GM11168 (cell line): ENCODE results near the gene ZNF394.
"Not testable (repeated sequence)": the region's sequence is repeated elsewhere in the genome, so short reads cannot be mapped to it uniquely, and the experiment has no call there.

Experiments
- in situ Hi-C: fragments of 300-500 bp; cut with MboI; formaldehyde crosslinking; loops from one replicate; pipeline ENCODE4 v1.12.0; 2022; ENCODE audit warnings: low sequenced_read_pairs; ENCODE audit not compliant: unreplicated experiment

Gene ZNF394

DNA sequence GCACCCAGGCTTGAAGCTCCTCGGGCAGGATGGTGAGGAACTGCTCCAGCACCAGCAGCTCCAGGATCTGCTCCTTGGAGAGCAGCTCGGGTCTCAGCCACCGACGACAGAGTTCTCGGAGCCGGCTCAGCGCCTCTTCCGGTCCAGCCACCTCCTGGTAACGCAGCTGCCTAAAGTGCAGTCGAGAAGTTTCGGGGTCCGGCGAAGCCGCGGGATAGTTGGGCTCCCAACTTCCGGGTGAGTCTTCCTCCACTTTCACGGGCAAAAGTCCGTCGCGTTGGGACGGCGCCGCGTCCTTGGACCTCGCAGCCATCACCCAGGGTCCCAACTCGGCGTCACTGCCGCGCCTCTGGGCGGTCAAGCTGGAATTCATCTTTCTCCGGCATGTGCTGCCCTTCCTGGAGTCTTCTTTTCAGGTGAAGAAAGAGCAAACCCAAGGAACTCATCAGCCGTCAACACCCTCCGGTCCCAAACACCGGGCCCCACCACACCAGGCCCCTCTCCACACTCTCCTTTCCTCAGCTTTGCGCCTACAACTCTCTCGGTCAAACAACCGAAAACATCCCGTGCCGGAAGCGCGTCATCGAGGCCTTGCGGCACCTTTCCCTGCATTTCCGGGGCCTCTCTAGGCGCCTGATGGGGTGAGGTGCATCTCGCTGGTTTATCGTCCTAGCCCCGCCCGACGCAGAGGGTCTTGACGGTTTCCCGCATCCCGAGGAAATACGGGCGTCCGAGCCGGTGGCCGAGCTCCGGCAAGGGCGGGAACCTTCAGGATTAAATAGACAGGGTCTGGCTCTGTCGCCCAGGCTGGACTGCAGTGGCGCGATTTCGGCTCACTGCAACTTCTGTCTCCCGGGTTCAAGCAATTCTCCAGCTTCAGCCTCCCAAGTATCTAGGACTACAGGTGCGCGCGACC is at the start of gene ZNF394:
TSS of gene ZNF394 (minus strand) at position 561 of the 916 bp plus-strand sequence. CDS start at position 373, 188 bp downstream.
- in situ Hi-C loops, result no loop called here

DNA sequence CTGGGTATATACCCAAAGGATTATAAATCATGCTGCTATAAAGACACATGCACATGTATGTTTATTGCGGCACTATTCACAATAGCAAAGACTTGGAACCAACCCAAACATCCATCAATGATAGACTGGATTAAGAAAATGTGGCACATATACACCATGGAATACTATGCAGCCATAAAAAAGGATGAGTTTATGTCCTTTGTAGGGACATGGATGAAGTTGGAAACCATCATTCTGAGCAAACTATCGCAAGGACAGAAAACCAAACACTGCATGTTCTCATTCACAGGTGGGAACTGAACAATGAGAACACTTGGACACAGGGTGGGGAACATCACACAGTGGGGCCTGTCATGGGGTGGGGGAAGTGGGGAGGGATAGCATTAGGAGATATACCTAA is 49.5 kb upstream of the ZNF394 start:
- in situ Hi-C loops, result not testable (repeated sequence)

DNA sequence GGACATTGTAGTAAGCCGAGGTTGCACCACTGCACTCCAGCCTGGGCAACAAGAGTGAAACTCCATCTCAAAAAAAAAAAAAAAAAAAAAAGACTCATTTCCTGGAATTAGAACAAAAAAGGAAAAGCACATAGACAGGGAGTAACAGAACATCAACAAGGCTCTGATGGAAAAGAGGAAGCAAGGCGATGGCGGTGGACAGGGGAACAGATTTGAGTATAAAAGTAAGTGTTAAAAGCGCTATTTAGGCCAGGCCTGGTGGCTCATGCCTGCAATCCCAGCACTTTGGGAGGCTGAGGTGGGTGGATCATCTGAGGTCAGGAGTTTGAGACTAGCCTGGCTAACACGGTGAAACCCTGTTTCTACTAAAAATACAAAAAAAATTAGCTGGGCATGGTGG is 45.2 kb upstream of the ZNF394 start:
- in situ Hi-C loops, result not testable (repeated sequence)

DNA sequence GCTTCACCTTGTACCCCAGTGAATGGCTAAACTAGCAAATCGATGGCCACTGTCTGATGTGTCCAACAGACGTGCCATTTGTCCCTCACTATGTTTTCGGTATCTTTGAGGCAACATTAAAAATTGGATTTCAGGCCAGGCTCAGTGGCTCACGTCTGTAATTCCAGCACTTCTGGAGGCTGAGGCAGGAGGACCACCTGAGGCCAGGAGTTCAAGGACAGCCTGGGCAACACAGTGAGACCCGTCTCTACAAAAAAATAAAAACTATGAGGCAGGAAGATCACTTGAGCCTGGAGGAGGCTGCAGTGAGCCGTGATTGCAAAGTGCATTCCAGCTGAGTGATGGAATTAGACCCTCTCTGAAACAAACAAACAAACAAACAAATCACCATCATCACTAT is 43.8 kb upstream of the ZNF394 start:
- in situ Hi-C loops, result no loop called here

DNA sequence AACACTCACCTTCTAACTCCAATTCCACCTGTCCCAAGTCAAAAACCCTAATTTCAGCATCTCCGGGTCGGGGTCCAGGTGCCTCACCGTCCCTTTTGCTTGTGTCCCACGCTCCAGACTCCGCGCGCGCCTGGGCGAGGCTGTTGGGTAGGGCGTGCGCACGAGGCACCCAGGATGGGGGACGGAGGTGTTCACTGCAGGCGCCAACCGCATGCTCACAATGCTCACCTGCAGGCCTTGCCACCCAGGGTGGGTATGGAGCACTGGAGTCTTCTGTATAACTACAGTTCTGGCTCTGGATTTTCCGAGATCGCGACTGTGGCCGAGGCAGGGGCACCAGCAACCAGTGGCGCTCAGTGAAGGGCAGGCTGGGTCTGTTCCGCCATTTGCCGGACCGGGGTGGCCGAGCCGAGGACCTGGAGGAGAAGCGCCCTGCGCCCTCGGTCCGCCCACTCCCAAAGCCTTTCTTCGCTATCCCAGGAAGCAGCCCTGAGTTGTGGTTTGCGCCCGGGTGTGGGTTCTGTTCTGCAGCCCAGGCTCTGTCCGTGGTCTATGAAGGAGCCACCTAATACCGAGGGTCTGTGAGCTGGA is 43.1 kb upstream of the ZNF394 start:
- in situ Hi-C loops, result no loop called here

DNA sequence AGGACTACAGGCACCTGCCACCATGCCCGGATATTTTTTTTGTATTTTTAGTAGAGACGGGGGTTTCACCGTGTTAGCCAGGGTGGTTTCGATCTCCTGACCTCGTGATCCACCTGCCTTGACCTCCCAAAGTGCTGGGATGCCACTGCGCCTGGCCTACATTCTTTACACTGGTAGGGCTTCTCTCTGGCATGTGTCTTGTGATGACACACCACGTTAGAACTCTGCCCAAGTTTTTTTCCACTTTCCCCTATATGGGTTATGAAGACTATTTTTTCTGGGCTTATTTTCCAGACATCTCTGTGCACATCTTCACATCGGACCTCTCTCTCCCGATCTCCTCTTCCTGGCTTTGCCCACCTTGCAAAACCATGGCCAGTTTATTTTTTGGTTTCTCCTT is 41.1 kb upstream of the ZNF394 start:
- in situ Hi-C loops, result no loop called here

DNA sequence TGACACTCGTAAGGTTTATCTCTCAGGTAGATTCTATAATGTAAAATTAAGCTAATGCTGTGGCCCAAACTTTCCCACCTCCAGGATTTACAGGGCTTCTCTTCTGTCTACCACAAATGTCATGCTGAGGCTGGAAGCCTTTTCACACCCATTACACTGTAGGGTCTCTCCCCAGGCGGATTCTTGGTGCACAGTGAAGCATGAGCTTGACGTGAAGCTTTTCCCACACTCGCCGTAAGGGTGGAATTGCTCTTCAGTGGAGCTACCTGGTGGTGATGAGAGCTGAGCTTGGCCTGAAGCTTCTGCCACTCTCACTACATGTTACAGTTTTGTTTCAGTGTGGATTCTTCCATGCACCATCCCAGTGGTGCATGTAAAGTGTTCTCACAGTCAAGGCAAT is 40.5 kb upstream of the ZNF394 start:
- in situ Hi-C loops, result no loop called here

DNA sequence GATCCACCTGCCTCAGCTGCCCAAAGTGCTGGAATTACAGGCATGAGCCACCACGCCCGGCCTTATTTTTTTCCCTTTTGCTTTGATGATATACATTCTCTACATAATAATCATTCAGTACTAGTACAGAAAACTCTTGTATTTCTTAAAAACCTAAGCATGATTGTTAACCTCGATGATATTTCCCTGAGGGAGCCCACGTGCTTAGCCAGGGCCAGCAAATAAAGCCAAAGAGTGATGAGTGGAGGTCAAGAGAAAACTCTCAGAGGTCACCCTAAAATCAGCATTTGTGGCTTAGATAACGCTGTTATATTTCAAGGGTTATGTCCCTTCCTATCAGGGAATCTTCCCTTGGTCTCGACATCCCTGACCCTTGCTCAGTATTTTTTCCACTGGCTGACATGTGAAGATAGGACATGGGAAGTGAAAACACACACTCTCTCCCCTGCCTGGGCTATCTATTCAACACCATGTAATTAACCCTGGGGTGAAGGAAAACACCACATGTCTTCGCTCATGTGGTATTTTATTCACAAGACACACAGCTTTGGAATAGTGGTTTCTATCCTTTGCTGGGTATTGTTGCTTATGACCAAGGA is 39.2 kb upstream of the ZNF394 start:
- in situ Hi-C loops, result no loop called here

DNA sequence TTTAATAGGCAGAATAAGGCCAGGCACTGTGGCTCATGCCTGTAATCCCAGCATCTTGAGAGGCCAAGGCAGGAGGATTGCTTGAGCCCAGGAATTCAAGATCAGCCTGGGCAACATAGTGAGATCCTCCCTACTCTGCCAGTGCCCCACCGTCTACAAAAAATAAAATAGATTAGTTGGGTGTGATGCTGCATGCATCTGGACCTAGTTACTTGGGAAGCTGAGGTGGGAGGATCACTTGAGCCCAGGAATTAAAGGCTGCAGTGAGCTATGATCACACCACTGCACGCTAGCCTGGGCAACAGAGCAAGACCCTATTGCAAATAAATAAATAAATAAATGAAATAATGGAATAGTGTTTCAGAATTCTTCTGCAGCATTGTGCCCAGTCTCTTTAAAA is 35.6 kb upstream of the ZNF394 start:
- in situ Hi-C loops, result no loop called here

DNA sequence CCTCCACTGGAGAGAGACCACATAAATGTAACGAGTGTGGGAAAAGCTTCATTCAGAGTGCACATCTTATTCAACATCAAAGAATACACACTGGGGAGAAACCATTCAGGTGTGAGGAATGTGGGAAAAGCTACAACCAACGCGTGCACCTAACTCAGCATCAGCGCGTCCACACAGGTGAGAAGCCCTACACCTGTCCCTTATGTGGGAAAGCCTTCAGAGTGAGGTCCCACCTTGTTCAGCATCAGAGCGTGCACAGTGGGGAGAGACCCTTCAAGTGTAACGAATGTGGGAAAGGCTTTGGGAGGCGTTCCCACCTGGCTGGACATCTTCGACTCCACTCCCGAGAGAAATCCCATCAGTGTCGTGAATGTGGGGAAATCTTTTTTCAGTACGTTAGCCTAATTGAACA is 31.3 kb upstream of the ZNF394 start:
- in situ Hi-C loops, result no loop called here

DNA sequence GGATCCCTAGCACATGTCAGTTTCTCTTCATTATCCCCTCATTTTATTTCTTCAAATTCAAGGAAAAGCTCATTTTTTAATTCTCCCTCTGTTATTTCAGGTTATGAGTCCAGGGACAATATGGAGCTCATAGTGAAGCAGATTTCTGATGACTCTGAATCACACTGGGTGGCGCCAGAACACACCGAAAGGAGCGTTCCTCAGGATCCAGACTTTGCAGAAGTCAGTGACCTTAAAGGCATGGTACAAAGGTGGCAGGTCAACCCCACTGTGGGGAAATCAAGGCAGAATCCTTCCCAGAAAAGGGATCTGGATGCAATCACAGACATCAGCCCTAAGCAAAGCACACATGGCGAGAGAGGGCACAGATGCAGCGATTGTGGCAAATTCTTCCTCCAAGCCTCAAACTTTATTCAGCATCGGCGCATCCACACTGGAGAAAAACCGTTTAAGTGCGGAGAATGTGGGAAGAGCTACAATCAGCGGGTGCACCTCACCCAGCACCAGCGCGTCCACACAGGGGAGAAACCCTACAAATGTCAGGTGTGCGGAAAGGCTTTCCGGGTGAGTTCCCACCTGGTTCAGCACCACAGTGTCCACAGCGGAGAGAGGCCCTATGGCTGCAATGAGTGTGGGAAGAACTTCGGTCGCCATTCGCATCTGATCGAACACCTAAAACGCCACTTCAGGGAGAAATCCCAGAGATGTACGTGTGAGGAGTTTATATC is 25.8 kb upstream of the ZNF394 start:
- in situ Hi-C loops, result no loop called here

DNA sequence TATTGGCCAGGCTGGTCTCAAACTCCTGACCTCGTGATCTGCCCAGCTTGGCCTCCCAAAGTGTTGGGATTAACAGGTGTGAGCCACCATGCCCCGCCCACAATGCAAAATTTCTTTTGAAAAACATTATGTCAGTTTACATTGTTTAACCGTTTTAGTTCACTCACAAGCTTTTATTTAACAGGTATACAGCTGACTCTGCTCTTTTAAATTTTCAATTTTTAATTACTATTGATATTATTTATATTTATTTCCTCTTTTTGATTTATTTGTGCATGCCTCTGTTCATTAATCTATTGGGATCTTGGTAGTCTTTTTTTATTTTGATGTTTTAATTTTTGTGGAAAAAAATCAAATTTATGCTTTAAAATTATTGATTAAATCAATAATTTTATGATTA is 21.3 kb upstream of the ZNF394 start:
- in situ Hi-C loops, result no loop called here

DNA sequence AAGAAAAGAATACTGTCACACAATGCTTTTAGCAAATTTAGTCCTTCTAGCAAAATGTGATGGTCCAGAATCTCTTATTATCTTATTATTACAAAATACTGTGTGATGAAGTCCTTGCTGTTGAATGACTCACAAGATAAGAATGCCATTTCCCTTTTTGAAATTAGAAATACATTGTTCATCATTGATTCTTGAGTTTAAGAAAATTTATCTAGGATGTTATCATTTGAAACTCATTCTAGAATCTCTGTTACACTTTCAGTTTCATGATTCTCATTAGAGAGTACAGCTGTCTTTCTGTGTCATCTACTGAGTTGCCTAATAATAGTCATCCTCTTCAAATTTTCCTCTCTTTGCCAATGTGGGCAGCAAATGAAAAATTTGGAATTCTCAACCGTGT is 14.0 kb upstream of the ZNF394 start:
- in situ Hi-C loops, result no loop called here

DNA sequence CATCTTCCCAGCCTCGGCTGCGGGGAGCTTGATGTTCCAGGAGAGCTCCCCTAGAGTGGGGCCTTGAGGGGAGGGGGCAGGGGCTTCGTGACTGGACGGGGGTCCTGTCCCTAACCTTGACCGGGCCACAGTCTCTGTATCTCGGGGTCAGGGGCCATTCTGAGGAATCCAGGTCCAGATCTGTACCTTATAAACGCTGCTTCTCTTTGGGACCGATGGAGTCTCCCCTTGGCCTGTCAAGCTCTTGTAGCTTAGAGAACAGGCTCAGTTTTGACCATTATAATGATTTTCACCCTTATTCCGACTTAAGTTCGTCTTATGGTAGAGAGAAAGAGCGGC is 5.2 kb upstream of the ZNF394 start:
- in situ Hi-C loops, result no loop called here

DNA sequence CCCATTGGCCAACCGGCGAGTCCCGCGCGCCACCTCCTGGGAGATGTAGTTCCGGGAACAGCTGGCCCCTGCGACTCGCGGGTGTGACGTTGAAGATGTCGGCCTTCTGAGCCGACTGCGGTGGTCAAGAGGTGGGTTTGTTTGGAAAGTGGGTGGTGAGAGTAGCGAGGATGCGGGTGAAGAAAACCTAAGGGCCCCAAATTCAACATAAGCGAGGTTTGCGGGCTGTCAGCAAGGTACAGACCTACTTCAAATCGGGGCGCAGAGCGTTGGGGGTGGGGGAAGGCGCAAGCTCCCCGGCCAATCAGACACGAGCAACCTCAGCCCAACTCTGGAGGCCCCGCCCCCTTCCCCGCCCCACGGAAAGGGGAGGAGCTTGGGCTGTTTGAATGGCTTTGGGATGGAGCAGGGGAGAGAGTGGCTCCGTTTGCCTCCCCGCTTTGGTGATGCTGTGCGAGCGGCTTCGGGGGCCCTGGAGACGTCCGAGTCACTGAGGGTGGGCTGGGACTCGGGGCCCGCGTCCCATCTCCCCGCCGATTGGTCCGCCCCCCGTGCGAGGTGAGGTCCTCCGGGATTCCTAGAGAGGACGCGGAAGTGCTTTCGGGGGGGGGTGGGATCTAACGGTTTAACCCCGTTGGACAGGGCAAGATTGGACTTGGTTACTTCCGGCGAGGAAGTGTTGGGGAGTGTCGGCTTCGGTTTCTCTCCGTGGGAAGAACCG is 4.7 kb upstream of the ZNF394 start, which contains the start of gene ZKSCAN5:
TSS of gene ZKSCAN5 (plus strand) at position 60 of the 721 bp plus-strand sequence. CDS start 1,383 bp downstream, outside the sequence.
- in situ Hi-C loops, result no loop called here

DNA sequence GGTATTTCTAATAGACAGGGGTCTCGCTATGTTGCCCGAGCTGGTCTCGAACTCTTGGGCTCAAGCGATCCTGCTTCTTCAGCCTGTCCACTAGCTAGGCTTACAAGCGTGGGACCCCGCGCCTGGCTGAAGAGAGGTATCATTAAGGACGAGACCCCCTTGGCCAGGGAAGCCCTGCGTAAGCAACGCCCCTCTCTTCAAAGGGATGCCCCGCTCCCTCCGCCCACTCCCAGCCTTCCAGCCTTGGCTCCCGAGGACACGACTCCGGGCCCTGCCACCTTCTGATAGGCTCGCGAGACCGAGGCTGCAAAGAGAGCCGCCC is 4.2 kb upstream of the ZNF394 start:
- in situ Hi-C loops, result no loop called here

DNA sequence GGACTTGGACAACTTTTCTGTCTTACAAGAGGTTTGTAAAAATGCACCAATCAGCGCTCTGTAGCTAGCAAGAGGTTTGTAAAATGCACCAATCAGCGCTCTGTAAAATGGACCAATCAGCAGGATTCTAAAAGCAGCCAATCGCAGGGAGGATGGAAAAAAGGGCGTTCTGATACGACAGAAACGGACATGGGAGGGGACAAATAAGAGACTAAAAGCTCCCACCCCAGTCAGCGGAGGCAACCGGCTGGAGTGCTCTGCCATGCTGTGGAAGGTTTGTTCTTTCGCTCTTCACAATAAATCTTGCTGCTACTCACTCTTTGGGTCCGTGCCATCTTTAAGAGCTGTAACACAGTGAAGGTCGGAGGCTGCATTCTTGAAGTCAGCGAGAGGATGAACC is 1.2 kb upstream of the ZNF394 start:
- in situ Hi-C loops, result not testable (repeated sequence)

DNA sequence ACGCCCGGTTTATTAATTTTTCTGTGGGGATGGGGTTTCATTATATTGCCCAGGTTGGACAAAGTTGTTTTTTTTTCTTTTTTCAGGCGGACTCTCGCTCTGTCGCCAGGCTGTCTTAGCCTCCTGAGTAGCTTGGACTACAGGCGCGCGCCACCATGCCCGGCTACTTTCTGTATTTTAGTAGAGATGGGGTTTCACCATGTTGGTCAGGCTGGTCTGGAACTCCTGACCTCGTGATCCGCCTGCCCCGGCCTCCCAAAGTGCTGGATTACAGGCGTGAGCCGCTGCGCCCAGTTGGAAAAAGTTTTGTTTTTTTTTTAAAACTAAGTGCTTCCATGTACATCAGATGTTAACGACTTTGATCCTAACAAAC is 542 bp upstream of the ZNF394 start:
- in situ Hi-C loops, result no loop called here

DNA sequence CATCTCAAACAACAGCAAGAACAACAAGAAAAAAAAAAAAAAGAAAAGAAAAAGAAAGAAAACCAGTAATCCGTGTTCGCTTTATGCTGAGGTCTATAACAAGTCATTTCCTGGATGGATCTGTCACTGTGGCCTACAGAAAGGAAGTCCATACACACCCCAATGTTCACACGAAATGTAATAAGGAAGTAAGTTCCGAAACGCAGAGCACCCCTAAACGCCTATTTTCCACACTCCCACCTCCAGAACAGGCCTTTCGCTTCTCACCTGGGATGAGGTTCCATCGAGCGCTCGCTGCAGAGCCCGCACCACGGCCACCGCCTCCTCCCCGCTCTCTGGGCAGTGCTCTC is 735 bp downstream of the ZNF394 start:
- in situ Hi-C loops, result no loop called here

DNA sequence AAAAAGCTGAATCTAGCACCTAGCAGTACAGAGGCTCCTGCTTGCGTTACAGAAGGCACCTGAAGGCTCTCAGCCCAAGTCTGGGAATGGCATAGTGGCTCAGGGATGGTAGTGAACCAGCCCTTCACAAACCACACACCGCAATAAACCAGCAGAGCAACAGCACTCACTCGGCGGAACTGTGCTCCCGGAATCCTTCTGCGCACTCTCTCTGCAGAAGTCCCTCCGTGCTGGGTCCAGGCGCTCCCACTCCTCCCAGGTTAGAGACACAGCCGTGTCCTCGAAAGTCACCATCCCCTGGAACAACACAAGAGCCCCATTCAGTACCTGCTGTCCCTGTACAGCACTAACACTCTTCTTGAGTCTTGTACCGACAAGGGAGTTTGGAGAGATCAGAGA is 1.5 kb downstream of the ZNF394 start:
- in situ Hi-C loops, result no loop called here
